ENCODE results near the gene CETP.

GRCh38 chr16:56984639-56985038 lies 22.9 kb downstream of the CETP start:
- TF ChIP-seq ZNF670 (CRISPR knock-in tag; IDR thresholded peaks at IDR 0.05; ENCODE audit: borderline replicate concordance) (no peak), HNRNPLL (IDR thresholded peaks at IDR 0.05; ENCODE audit: low read depth, low read length, poor library complexity, severe bottlenecking) (no peak), TRAFD1 (CRISPR knock-in tag; IDR thresholded peaks at IDR 0.05; ENCODE audit: borderline replicate concordance) (no peak), EZH2 (conservative IDR thresholded peaks at IDR 0.05; ENCODE audit: low read depth, low read length) (no peak)
